ENCODE results near the gene FLT3.

The FLT3 gene

GRCh38 chr13:28001049-28001448 is 99.3 kb downstream of the FLT3 start:
- DNase-seq, result no peak

GRCh38 chr13:28000567-28000966 is 99.8 kb downstream of the FLT3 start:
- DNase-seq, result no peak

DNA sequence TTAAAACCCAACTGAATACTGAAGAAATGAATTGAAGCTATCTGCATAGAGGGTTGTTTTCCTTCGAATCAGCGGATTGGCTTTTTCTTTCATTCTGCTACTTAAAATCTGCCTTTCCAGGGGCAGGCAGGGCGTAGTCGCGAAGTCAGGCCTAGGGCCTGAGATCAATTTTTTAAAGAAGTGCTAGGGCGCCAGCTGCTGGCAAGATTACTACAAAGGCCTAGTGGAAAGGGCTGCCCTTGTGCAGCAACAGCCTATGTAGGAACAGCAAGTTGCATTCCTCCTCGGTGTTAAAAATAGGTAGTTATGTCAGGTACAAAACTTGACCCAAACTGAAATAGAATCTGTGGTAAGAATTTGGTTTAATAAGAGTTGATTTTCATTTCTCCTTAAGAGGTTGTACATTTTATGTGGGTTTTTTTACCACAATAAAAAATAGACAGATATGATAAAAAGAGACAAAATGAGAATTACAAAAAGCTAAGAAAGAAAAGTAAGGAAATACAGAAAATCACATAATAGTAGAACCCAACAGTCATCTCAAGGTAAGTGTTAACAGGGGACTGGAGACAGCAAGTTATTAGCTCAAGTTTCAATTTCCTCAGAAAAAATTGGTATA is 102.4 kb downstream of the FLT3 start:
- no peak for DNase-seq

- DNase-seq, result no peak
Measured at GRCh38 chr13:27991881-27992280, 108.5 kb downstream of the FLT3 start.

- DNase-seq, result no peak
Measured at GRCh38 chr13:27988520-27988919, 111.9 kb downstream of the FLT3 start, which contains the start of gene URAD. TSS of gene URAD (minus strand) at chr13:27988693. CDS start at chr13:27988637, 56 bp downstream.

DNA sequence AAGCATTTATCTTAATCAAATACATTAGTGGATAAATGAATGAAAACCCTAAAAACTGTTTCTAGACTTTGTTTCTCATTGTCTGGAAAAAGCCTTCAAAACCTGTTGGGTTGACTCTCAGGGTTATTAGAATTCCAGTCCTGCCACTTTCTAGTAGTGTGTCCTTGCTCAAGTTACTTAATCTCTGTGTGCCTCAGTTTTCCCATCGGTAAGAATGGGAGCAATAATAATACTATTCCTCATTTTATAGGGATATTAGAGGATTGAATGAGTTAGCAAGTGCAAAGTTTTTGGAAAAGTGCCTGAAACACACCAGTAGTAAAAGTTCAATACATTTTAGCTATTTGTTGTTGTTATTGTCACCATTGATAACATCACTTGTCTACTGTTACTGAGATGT is 114.8 kb downstream of the FLT3 start:
- DNase-seq, result no peak

- no peak for DNase-seq
Measured at GRCh38 chr13:27982361-27982760, 118.0 kb downstream of the FLT3 start.

DNA sequence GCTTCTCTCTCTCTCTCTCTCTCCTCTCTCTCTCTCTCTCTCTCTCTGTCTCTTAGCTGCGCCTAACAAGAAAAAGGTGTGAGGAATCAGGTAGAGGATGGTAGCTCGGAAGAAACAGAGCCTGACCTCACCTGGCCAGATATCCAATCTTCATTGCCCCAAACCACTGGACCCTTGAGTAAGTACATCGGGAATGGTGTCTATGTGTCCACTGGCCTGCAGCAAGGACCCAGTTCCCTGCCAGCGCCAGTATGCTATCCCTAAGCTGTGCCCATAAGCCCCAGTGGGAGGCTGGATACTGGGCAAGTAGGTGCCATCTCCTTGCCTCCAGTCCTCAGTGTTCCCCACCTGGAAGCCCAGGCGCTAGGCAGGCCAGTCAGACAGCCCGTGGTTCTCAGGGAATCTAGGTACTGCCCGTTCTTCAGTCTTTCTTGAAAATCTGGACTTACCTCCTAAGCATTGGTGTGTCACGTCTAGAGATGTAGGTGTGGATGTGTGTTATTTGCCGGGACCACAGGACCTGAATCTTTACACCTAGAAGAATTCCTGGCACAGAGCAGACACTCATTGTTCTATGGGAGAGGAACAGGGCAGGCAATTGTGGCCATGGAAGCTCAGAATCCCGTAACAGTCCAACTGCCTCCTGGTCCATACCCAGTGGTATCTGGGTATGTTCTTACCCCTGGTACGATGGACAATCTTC is 119.2 kb downstream of the FLT3 start:
- no peak for DNase-seq

DNA sequence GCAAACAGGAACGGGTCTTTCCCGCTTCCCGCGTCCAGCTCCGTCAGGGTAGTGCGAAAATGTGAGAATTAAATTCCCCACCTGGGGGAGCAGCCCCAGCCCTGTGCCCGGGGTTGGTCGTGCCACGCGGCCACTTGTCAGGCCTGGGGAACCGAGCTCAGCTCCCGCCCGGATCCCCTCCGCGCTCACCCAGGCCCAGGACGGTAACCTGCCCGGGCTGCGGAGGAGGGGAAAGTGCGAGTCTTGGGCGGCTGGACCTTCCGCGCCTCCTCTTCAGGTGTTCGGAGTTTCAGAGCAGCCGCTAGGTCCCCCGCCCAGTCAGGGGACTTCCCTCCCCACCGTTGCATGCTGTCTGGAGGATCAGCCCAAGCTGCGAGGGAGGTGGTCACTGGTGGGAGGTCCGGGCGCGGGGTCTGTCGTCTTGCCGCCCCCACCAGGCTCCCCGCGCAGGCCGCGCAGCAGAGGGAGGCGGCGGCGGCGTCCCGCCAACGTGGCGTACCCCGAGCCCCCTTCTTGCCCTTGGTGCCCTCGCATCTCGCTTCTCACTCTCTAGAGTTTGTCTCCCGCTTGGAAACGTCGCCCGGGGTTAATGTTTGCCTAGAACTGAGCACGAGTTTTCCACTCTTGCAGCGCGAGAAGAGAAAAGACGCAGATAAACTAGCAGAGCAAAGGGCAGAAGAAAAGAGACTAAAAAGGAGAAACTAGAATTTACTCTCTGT is 119.9 kb downstream of the FLT3 start:
- no peak for DNase-seq

DNA sequence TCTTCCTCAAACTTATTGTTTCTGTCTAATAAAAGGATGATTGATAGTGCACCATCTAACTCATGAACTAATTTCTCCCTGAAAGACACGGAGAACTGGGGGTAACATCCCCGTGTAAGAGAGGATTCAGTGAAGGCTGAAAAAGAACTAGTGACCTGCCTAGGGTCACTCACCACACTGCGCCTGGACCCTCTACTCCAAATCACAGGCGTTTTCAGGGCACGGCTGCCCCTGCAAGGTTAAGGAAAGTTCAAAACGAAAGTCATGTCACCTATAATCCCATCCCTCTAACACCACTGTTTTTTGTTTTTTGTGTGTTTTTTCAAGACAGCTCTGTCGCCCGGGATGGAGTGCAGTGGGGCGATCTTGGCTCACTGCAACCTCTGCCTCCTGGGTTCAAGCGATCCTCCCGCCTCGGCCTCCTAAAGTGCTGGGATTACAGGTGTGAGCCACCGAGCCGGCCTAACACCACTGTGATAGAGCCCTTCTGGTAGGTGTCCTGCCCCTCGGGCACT is 120.6 kb downstream of the FLT3 start:
- DNase-seq, result no peak

DNA sequence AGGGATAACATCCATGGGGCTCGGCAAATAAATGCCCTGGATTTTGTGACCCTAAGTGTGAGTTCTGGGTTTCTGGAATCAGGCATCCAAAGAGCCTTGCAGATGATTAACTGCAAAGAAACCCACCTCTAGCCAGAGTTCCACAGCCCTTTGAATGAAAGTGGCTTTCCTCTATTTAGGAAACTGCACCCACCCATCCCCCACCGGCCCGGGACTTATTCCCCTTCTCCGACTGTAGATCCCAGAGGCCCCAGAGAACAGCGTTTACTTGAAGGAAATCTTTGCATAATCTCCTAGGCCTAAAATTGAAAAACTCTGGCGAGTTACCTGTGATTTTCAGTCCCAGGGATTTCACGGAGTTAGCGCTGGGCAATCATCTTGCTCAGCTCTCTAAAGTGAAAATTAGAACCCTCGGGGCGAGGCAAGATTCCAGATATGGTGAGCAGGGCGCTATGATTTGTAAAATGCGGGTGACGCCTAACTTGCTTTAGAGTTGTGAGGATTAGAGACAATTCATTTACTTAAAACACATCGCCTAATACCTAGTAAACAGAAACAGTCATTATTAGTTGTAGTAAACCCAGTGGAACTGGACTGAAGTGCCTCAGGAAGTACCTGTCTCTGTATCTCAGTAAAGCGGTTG is 121.3 kb downstream of the FLT3 start:
- DNase-seq, result no peak

GRCh38 chr13:27978301-27978968 is 121.9 kb downstream of the FLT3 start:
- no peak for DNase-seq

DNA sequence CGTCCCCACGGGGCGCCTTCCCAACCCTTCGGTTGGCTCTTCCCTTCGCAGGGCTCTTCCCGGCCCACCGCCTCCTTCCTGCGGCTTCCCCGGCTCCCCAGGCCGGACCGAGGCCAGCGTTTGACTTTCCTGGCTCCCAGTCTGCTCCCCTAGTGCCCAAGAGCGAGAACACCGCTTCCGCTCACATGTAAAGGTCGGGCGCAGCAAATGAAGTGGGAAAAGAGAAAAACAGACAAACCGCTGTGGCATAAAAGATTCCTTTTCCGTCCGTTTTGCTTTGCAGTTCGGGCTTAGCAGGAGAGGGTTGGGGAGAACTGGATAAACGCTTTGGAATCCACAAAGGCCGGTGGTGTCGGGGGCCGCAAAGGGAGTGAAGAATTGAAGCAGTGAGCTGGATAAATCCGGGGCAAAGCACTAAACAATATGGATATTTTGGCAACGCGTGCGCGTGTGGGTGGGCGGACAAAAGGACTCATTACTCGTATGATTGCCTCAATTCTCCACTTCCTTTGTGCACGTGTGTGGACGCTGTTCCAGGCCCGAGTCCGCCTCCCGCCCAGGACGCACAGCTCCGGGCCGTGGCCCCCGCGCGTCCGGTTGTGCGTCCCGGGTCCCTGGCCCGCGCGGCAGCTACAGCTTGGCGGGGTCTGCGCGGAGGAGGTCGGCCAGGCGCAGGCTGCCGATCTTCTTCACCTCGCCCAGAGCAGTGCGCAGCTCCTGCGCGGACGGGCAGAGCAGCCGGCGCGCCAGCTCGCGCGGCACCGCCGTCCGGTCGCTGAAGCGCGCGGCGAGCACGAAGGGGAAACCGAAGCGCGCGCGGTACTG is 122.7 kb downstream of the FLT3 start:
- no peak for DNase-seq

GRCh38 chr13:27976362-27977091 is 123.8 kb downstream of the FLT3 start:
- no peak for DNase-seq

DNA sequence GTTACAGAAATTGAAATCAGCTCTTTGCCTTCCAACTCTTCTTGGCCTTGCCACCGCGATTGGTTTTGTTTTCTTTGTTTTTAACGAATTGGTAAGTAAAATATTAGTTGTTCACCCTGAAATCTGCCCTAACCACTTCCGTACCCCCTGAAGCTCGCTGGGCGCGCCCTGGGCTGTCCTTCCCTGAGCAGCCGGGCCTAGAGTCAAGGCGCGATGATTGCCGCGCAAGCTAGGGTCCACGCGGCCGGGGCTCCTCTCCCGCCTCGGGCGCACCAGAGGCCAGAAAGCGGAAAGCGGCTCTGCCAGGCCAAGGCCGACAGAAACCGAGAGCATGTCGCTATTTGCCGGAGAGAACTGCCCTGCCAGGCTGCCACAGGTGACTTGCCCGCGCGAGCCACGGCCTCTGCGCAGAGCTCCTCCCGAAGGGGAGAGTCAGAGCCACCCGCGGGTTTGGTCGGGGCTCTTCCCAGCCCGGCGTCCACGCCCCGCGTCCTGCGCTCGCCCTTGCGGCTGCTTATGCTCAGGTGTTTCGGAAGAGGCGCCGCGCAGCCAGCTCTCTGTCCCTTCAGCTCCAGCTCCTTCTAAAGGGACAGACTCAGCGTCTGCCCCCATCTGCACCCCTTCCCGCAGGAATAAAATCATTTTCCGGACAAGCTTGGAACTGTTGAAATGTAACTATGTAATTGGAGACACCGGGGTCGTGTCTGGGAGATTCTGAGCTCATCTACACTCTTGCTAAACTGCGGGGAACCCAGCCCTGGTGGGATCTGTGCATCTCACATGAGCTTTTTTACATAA is 124.6 kb downstream of the FLT3 start:
- no peak for DNase-seq

GRCh38 chr13:27973961-27974662 is 126.3 kb downstream of the FLT3 start:
- no peak for DNase-seq

DNA sequence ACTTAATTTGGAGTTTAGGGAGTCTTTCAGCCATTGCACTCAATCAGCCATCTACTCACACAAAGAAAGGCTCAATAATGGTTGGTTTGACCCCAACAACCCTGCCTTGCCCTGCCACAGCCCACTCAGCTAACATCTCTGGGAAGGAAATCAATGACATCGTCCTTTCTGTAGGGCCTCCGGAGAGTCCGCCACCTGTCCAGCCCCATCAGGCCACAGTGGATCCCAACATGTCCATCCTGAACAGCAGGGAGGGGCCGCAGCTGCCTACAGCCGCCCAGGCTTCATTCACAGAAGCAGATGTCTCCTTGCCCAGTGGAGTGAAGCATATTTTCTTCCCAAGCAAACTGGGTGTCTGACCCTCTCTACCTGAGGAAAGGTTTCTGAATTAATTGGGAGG is 127.1 kb downstream of the FLT3 start:
- DNase-seq, result no peak

- DNase-seq, result no peak
Measured at GRCh38 chr13:27972478-27972820, 127.9 kb downstream of the FLT3 start.

DNA sequence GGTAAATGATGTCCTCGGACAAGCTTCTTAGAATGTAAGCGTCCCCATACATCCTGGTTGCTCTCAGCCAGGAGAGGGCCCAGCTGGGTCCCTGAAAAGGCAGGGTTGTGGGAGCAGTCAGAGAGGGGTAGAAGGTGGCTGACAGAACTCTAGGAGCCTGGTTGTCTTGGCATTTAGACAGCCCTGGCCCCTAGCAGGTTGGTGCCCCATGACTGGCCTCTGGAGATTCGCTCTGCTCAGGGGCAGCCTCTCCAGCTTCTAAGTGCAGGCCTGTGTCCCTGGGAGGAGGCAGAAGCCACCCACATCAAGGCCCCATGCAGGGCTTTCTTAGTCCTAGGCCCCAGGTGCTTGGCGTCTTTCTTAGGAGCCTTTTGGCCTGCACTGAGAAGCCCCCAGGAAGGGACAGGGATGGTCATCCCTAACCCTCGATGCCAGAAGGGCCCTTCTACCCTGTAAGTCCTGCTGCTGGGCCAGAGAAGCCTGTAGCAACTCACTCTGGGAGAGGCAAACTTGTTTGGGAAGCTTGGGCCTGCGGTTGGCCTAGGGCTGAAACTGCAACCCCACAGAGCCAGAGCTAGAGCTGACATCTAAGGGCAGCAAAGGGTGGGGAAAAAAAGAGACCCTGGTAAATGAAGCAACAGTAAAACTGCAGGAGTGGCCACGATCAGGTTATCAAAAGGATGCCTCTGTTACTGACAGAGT is 128.4 kb downstream of the FLT3 start:
- no peak for DNase-seq
